Activated CD4-positive, alpha-beta T cell treated with anti-CD3 and anti-CD28 coated beads for 36 hours (primary cell): ENCODE measurements around the gene IER3. TPM values are rescaled to one million over a fixed set of nuclear protein-coding genes. Genes with fewer than 3 reads are reported as not detected.
"Not testable (repeated sequence)": the region's sequence is repeated elsewhere in the genome, so short reads cannot be mapped to it uniquely, and the experiment has no call there.

ENCODE experiments used
- ATAC-seq: fragments of 200-7000 bp; cut with Tn5 transposase; one replicate; pipeline ENCODE4 v1.10.0; 2021; ENCODE audit warnings: mild to moderate bottlenecking, moderate library complexity
- CTCF ChIA-PET: fragments of 350-600 bp; sonication (Branson Sonifier 250); formaldehyde crosslinking; loops from one replicate; lab custom pipeline; 2021; ENCODE audit warnings: antibody characterized with exemption; lab: Charles Lee
- POLR2A ChIA-PET: fragments of 350-600 bp; sonication (Branson Sonifier 250); formaldehyde crosslinking; loops from one replicate; lab custom pipeline; 2021; ENCODE audit warnings: antibody characterized with exemption, inconsistent platforms; lab: Charles Lee
- DNase-seq: peaks from one replicate; pipeline ENCODE4 v3.0.0-alpha.2; 2020
- H3K27ac Mint-ChIP-seq: one replicate; pipeline ENCODE4 v1.8.0; 2021; ENCODE audit warnings: mixed read lengths
- H3K27me3 Mint-ChIP-seq: one replicate; pipeline ENCODE4 v1.8.0; 2021; ENCODE audit warnings: mixed read lengths
- H3K36me3 Mint-ChIP-seq: one replicate; pipeline ENCODE4 v1.8.0; 2021; ENCODE audit warnings: low read depth, mixed read lengths
- H3K4me1 Mint-ChIP-seq: one replicate; pipeline ENCODE4 v1.8.0; 2021; ENCODE audit warnings: mixed read lengths
- H3K4me3 Mint-ChIP-seq: one replicate; pipeline ENCODE4 v1.8.0; 2021; ENCODE audit warnings: mild to moderate bottlenecking, moderate library complexity, mixed read lengths
- H3K9me3 Mint-ChIP-seq: one replicate; pipeline ENCODE4 v1.8.0; 2021; ENCODE audit warnings: low read depth, mixed read lengths
- intact Hi-C, 2 experiments: fragments of 100-400 bp; cut with DNase I in 1 of 2; cut with micrococcal nuclease in 1 of 2; formaldehyde crosslinking; loops; one replicate each; pipeline versions ENCODE4 v1.14.2 to v1.15.1; 2022 to 2024; cut with DNase I, micrococcal nuclease
- total RNA-seq, 2 experiments: library from RNA; stranded (reverse); gene quantifications; one replicate each; pipeline ENCODE4 v1.2.3, GENCODE V29; 2021

Gene IER3
- total RNA-seq, 2 experiments from 2014 or later = 196 to 221 TPM

DNA sequence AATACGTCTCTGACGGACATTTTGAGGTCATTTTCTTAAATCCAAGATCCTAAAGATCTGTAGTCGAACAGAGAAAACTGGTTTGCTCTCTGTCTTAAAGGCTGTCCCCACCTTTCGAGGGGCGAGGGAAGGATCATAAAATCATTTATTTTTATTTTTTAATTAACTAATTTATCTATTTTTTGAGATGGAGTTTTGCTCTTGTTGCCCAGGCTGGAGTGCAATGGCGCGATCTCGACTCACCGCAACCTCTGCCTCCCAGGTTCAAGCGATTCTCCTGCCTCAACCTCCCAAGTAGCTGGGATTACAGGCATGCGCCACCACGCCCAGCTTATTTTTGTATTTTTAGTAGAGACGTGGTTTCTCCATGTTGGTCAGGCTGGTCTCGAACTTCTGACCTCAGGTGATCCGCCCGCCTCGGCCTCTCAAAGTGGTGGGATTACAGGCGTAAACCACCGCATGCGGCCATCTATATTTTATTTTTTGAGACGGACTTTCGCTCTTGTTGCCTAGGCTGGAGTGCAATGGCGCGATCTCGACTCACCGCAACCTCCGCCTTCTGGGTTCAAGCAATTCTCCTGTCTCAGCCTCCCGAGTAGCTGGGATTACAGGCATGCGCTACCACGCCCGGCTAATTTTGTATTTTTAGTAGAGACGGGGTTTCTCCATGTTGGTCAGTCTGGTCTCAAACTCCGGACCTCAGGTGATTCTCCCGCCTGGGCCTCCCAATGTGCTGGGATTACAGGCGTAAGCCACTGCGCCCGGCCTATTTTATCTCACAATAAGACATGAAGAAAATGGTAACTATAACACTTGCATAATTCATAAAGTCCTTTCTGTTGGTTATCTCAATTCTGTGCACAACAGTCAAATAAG, 26.3 kb downstream of the IER3 start:
- CTCF ChIA-PET = interaction anchor here (0.6 to 2.1 kb wide), 13 partner anchors 13 to 369 kb away, joined by 3 to 13 read pairs (median 5); no protein-coding TSS in a partner anchor
- not testable (repeated sequence) for ATAC-seq, DNase-seq, H3K27me3 Mint-ChIP-seq, H3K9me3 Mint-ChIP-seq
- Mint-ChIP-seq H3K4me1 (peaks cover 44% of the 10 kb centered on the region), H3K4me3 (peak overlapping the region; percentile 98), H3K36me3 (peaks cover 61% of the 10 kb centered on the region), H3K27ac (peak overlapping the region; percentile 97)
- intact Hi-C loops = loop anchor here (1.0 to 10.0 kb wide), 11 partner anchors 27 to 437 kb away; partner anchors contain the start of genes MRPS18B (in 2 of the 2), PPP1R10 (in 2 of the 2), ABCF1 (in 1 of the 2) and C6orf136 (in 1 of the 2)
- POLR2A ChIA-PET = interaction anchor here (0.5 to 1.8 kb wide), 12 partner anchors 13 to 459 kb away, joined by 3 to 20 read pairs (median 5); partner anchors contain the start of genes ABCF1, DHX16 and NRM

DNA sequence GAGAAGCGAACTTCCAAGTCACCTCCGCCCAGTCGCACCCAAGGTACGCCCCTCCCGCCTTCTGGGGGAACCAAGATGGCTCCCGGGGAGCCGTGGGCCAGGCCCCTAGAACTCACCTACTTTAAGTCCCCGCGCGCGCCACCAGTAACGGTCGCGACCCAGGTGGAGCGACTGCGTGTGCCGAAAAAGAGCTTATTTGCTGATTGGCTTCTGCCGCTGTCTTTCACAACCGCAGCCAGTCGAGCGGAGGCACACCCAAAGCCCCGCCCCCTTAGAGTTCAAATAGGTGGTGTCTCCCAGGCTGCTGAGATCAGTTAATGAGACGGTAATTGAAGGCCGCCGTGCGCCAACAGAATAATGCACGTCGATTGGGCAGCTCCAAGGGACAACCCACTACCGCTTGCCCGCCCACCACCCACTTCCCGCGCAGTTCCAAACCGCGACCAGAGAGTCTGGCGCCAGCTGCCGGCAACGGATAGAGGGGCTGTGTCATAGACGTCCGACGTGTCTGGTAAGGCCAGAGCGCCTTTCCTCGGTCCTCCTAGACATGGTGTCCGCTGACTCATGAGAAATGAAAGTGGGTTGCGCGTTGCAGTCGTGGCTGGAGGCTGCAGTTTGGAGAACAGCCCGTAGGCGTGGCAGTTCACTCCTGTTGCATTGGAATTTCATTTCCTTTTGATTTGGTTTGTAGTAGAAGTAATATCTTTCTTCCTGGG, 27.1 kb downstream of the IER3 start, which contains the start of gene MDC1:
Gene MDC1 (minus strand): TSS at position 153 of the 716 bp plus-strand sequence. CDS start 2,106 bp downstream, outside the sequence.
- Mint-ChIP-seq H3K4me3 (peak within 1 kb of the TSS; percentile 98), H3K36me3 (peaks cover 61% of the 10 kb centered on the region), H3K27me3 (no peaks in the 10 kb centered on the region), H3K4me1 (peaks cover 42% of the 10 kb centered on the region), H3K27ac (peak within 1 kb of the TSS; percentile 99), H3K9me3 (no peaks in the 10 kb centered on the region)
- POLR2A ChIA-PET = interaction anchor here (0.5 to 1.8 kb wide), 22 partner anchors 9 to 637 kb away, joined by 3 to 20 read pairs (median 4); partner anchors contain the start of genes ABCF1, DHX16, IER3 and MRPS18B
- DNase-seq = peak; percentile 100
- intact Hi-C loops = loop anchor here (1.0 to 10.0 kb wide), 11 partner anchors 26 to 438 kb away; partner anchors contain the start of genes MRPS18B (in 2 of the 2), PPP1R10 (in 2 of the 2), ABCF1 (in 1 of the 2) and C6orf136 (in 1 of the 2)
- ATAC-seq = peak; percentile 78
- CTCF ChIA-PET = interaction anchor here (0.6 to 2.1 kb wide), 13 partner anchors 12 to 370 kb away, joined by 3 to 13 read pairs (median 5); no protein-coding TSS in a partner anchor

DNA sequence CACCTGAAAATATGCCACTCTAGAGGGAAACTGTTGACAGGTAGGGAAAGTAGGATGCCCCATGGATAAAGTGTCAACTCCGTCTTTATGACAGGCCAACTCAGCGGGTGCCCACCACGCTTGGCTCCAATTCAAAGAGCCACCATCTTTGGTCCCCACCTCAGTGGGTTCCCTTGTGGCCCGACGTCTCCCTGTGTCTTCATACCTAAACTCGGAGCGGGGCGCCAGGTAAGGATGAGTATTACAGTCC, 27.5 kb downstream of the IER3 start:
- Mint-ChIP-seq H3K36me3 (peaks cover 61% of the 10 kb centered on the region), H3K27ac (peak overlapping the region; percentile 99), H3K9me3 (no peaks in the 10 kb centered on the region), H3K27me3 (no peaks in the 10 kb centered on the region), H3K4me1 (peaks cover 46% of the 10 kb centered on the region), H3K4me3 (peak overlapping the region; percentile 98)
- ChIA-PET POLR2A (interaction anchor here (0.6 to 1.8 kb wide), 17 partner anchors 9 to 637 kb away, joined by 3 to 20 read pairs (median 5); partner anchors contain the start of genes ABCF1, DHX16, IER3 and MRPS18B), CTCF (interaction anchor here (0.7 to 2.1 kb wide), 12 partner anchors 11 to 371 kb away, joined by 3 to 13 read pairs (median 6); no protein-coding TSS in a partner anchor)
- ATAC-seq (no peak), DNase-seq (no peak)
- intact Hi-C loops = loop anchor here (1.0 to 10.0 kb wide), 11 partner anchors 26 to 438 kb away; partner anchors contain the start of genes MRPS18B (in 2 of the 2), PPP1R10 (in 2 of the 2), ABCF1 (in 1 of the 2) and C6orf136 (in 1 of the 2)

DNA sequence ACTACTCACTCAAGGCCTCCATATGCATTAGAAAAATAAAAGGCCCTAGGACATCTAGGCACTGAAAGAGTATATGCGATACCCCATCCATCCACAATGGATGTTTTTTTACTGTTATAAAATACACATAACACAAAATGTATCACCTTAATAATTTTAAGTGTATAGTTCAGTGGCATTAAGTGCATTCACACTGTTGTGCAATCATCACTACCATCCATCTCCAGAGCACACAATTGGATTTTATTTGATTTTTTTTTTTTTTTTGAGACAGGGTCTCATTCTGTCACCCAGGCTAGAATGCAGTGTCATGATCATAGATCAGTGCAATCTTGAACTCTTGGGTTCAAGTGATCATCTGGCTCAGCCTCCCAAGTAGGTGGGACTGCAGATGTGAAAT, 30.1 kb downstream of the IER3 start:
- no peak for ATAC-seq
- Mint-ChIP-seq H3K36me3 (peaks cover 61% of the 10 kb centered on the region), H3K27ac (no peak overlapping the region), H3K27me3 (no peaks in the 10 kb centered on the region), H3K4me1 (peaks cover 42% of the 10 kb centered on the region), H3K4me3 (no peak overlapping the region), H3K9me3 (no peaks in the 10 kb centered on the region)
- POLR2A ChIA-PET = no interaction called here
- CTCF ChIA-PET = interaction anchor here (0.6 to 1.0 kb wide), 2 partner anchors 8 to 673 kb away, joined by 3 read pairs; no protein-coding TSS in a partner anchor
- intact Hi-C loops = loop anchor here in 1 of 2 experiments (10.0 kb wide), 1 partner anchor 441 kb away; the partner anchor contains the start of genes CCHCR1 and TCF19
- DNase-seq = no peak

DNA sequence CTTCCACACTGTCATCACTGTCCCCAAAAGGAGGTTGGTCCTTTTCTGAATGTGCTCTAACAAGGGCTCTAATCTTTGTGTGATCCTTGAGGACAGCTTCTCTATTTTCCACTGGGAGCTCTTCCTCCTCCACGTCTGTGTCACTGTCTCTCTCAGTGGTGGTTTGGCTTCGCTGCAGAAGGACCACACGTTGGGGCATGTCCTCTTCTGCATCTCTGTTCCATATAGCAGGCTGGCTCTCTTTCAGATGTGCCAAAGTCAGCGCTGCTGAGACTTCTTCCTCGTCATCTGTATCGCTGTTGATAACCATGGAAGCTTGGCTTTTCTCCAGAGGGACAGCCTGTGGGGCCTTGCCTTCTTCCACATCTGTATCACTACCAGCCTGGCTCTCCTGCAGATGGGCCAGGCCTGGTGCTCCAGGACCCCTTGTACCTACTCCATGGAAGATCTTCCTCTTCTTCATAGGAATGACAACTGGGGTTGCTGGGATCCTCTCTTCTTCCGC, 31.9 kb downstream of the IER3 start:
- H3K4me3 Mint-ChIP-seq = no peak overlapping the region
- no peak overlapping the region for H3K27ac Mint-ChIP-seq

DNA sequence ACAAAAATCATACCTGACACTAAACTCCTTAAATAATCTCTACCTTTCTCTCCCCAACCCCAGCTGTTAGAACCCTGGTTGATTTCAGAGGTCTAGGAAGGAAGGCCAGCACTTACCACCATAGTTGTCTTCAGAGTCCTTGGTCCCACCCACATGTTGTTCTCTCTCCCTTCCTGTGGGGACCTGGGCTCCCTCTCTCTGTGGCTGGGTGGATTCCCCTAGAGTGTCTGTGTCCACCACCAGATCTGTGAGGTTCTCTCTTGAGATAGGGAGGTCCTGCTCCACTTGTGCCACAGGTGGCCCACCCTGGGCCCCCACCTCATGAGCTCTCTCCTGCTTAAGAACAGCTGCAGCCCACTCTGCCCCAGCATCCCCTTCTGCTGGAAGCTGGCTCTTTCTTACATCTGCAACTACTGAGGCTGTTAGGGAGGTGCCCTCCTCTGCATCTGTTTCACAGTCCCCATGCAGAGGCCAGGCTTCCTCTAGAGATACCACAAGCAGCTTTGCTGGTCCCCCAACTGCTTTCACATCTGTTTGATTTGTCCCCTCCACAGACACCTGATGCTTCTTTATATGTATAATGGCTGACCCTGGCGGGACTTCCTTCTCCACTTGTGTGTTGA, 32.5 kb downstream of the IER3 start:
- Mint-ChIP-seq H3K9me3 (no peaks in the 10 kb centered on the region), H3K36me3 (peaks cover 70% of the 10 kb centered on the region), H3K27me3 (no peaks in the 10 kb centered on the region), H3K4me3 (no peak overlapping the region), H3K4me1 (peaks cover 29% of the 10 kb centered on the region), H3K27ac (no peak overlapping the region)
- intact Hi-C loops = loop anchor here in 1 of 2 experiments (10.0 kb wide), 1 partner anchor 443 kb away; the partner anchor contains the start of genes CCHCR1 and TCF19
- ATAC-seq = no peak
- no peak for DNase-seq
- CTCF ChIA-PET = interaction anchor here (0.6 to 2.2 kb wide), 5 partner anchors 8 to 308 kb away, joined by 3 to 7 read pairs (median 3); no protein-coding TSS in a partner anchor
- POLR2A ChIA-PET = no interaction called here

More for the DNA sequence above, 31.9 kb downstream of the IER3 start:
- POLR2A ChIA-PET = no interaction called here
- Mint-ChIP-seq H3K9me3 (no peaks in the 10 kb centered on the region), H3K4me1 (peaks cover 31% of the 10 kb centered on the region), H3K27me3 (no peaks in the 10 kb centered on the region), H3K36me3 (peaks cover 68% of the 10 kb centered on the region)
- ATAC-seq = no peak
- intact Hi-C loops = loop anchor here in 1 of 2 experiments (10.0 kb wide), 1 partner anchor 442 kb away; the partner anchor contains the start of genes CCHCR1 and TCF19
- DNase-seq = no peak
- CTCF ChIA-PET = interaction anchor here (0.6 to 1.2 kb wide), 3 partner anchors 33 to 309 kb away, joined by 3 to 4 read pairs (median 3); no protein-coding TSS in a partner anchor

DNA sequence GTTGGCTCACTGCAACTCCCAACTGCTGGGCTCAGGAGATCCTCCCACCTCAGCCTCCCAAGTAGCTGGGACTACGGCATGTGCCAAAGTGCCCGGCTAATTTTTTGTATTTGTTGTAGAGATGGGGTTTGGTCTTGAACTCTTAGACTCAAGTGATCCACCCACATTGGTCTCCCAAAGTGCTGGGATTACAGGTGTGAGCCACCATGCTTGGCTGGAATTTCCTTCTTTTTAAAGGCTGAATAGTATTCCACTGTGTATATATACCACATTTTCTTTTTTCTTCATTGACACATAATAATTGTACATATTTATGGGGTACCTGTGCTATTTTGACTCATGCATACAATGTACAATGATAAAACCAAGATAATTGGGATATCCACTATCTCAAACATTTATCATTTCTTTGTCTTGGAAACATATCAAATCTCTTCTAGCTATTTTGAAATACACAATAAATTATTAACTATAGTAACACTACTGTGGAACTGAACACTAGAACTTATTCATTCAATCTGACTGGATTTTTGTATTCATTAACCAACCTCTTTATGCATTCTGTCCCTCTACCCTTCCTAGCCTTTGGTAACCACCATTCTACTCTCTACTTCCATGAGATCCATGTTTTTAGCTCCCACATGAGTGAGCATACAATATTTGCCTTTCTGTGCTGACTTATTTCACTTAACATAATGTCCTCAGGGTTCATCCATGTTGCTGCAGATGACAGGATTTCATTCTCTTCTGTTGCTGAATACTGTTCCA, 35.1 kb downstream of the IER3 start:
- H3K4me3 Mint-ChIP-seq = no peak overlapping the region
- ChIA-PET POLR2A (no interaction called here), CTCF (interaction anchor here (0.6 kb wide), 1 partner anchor 32 kb away, joined by 3 read pairs; no protein-coding TSS in a partner anchor)
- no peaks in the 10 kb centered on the region for H3K9me3 Mint-ChIP-seq
- no peaks in the 10 kb centered on the region for H3K27me3 Mint-ChIP-seq
- intact Hi-C loops = no loop called here
- no peak overlapping the region for H3K27ac Mint-ChIP-seq
- ATAC-seq (no peak), DNase-seq (no peak)
- peaks cover 8% of the 10 kb centered on the region for H3K4me1 Mint-ChIP-seq
- H3K36me3 Mint-ChIP-seq = peaks cover 67% of the 10 kb centered on the region

DNA sequence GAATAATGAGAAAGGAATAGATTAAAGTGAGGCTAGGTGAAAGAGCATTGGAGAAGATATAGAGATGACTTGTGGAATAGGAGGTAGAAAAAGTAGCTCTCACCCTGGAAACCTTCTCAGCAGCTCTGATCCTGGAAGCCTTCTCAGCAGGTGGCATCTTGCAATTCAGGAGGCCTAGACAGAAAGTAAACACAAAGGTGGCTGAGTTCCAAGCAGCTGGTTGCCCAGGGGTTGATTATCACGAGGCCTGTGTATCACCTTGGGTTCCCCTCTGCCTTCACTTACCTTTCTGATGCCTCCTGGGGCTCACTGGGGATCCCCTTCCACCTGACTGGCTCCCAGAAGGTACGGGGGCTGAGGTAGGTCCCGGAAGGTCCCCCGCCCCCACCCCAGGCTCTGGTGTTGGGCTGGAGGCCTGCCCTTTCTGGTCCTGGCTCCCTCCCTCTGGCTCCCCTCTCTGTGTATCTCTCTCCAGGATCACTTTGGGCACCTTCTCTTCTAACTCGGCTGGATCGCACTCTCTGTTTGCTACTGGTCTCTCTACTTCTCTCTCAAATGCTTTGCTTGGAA, 37.0 kb downstream of the IER3 start:
- Mint-ChIP-seq H3K4me3 (no peak overlapping the region), H3K36me3 (peaks cover 71% of the 10 kb centered on the region), H3K4me1 (peaks cover 5% of the 10 kb centered on the region), H3K27ac (no peak overlapping the region), H3K9me3 (no peaks in the 10 kb centered on the region), H3K27me3 (no peaks in the 10 kb centered on the region)
- CTCF ChIA-PET = interaction anchor here (0.9 to 1.5 kb wide), 3 partner anchors 28 to 97 kb away, joined by 3 to 5 read pairs (median 3); no protein-coding TSS in a partner anchor
- POLR2A ChIA-PET = no interaction called here
- ATAC-seq (no peak), DNase-seq (no peak)
- intact Hi-C loops = no loop called here

DNA sequence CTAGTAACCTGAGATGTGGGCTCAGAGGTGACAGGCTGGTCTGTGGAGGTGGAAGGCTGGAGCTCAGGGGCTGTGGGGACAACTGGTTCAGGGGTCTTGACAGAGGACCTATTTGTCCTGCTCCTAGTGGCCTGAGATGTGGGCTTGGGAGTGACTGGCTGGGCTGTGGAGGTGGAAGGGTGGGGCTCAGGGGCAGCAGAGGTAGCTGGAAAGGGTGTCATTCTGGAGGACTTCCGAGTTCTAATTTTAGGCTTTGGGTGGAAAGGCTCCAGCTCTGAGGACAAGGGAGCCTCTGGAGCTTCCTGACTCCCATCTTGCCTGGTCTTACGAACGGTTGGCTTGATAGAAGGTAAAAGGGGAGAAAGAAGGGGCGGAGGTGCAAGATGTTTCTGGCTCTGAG, 38.7 kb downstream of the IER3 start:
- Mint-ChIP-seq H3K27ac (no peak overlapping the region), H3K4me3 (no peak overlapping the region), H3K27me3 (no peaks in the 10 kb centered on the region), H3K4me1 (no peaks in the 10 kb centered on the region), H3K36me3 (peaks cover 56% of the 10 kb centered on the region), H3K9me3 (no peaks in the 10 kb centered on the region)
- intact Hi-C loops = no loop called here
- POLR2A ChIA-PET = interaction anchor here (0.5 kb wide), 1 partner anchor 26 kb away, joined by 3 read pairs; no protein-coding TSS in a partner anchor
- CTCF ChIA-PET = interaction anchor here (1.0 to 1.4 kb wide), 3 partner anchors 11 to 27 kb away, joined by 3 to 5 read pairs (median 4); partner anchors contain the start of gene MDC1
- ATAC-seq (no peak), DNase-seq (no peak)
